HG03159 (cell line): ENCODE results near the gene CABLES1.
"Not testable (repeated sequence)": the region's sequence is repeated elsewhere in the genome, so short reads cannot be mapped to it uniquely, and the experiment has no call there.

Experiments
- ATAC-seq: cut with Tn5 transposase; IDR thresholded peaks from one replicate; pipeline ENCODE4 v1.9.1; 2021; ENCODE audit warnings: mild to moderate bottlenecking, moderate library complexity; ENCODE audit not compliant: unreplicated experiment

CABLES1 gene

DNA sequence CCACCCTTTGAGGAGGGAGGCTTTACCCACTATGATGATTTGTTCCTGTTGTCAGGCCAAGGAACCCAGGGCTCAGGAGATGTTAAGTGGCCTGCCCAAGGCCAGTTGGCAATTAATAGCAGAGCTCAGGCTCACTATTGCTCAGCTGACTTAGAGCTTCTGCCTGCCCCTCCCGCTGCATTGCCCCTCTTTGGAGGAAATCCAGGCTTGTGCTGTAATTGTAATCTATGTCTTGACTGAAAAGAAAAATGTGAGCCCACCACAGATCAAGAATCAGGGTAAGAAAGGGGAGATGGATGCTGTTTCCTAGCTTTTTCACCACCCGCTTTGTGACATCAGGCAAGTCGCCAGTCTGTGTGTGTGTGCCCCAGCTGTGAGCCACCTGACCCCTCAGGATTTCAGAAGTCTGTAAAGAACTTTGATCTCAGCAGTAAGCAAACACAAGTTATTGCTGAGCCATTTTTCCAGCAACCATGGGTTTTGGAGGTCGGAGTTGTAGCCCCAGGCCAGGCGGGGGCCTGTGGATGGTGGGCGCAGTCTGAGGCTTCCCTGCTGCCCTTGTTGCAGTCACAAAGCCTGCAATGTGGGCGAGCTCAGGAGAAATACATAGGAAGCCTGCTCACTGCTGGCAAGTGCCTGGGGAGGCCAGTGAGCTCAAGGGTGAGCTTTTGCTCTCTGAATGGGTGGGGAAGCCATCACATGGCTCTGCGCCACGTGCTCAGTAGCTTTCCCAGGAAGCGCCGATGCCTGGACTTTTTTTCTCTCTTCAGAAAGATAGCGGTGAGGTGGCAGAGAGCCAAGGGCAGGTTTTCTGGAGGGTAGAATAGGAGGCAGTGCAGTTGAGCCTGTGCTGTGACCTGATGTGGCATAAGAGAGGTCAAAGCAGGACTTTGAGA, 6.1 kb downstream of the CABLES1 start:
- ATAC-seq, result no peak

DNA sequence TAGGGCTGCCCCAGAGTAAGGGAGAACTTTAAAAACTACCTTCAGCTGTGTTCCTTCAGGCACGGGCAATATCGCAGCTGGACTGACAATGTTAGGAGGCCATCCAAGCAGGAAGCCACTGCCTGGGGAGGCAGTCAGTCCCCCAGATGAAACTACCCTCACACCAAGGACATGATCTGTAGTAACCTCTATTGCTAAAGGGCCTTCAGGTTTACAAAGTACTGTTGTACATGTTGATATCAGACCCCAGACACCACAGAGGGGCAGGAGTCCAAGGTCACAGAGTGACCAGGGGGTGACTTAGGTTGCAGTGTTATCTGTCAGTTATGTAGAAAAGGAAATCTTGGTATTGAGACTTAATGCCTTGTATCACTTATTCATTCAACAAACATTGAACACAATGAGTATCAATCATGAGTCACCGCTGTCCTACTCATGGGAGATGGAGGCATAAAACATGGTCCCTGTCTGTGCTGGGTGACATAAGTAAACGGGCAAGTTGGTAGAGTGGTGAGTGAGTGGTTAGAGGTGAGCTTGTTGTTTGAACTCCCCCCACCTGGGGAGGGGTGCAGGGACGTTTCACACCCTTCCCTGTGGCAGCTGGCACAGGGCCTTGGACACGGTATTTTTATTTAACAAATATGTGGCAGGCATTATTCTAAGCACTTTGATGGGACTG, 7.1 kb downstream of the CABLES1 start:
- ATAC-seq, result no peak

- ATAC-seq, result no peak
Observed at GRCh38 chr18:23143016-23143814, 7.9 kb downstream of the CABLES1 start.

- ATAC-seq, result no peak
Observed at GRCh38 chr18:23143815-23144261, 8.6 kb downstream of the CABLES1 start.

- no peak for ATAC-seq
Observed at GRCh38 chr18:23144640-23145039, 9.4 kb downstream of the CABLES1 start.

DNA sequence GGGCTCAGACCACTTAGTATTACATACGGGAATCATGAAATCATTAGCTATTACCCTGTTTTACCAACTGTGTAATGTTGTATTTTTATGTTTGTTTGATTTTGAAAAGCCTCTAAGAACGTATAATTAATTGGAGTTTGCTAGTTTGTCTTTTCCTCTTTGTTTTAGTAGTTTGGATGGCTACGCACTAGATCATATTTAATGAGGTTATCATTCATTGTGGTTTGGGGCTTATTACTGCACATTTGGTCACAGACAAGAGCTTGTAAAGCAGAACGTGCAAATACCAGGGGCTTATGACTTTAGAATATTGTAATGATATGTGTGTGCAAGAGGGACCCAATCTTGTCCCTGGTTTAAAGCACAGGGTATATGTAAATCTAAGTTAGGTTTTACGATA, 10.3 kb downstream of the CABLES1 start:
- no peak for ATAC-seq

DNA sequence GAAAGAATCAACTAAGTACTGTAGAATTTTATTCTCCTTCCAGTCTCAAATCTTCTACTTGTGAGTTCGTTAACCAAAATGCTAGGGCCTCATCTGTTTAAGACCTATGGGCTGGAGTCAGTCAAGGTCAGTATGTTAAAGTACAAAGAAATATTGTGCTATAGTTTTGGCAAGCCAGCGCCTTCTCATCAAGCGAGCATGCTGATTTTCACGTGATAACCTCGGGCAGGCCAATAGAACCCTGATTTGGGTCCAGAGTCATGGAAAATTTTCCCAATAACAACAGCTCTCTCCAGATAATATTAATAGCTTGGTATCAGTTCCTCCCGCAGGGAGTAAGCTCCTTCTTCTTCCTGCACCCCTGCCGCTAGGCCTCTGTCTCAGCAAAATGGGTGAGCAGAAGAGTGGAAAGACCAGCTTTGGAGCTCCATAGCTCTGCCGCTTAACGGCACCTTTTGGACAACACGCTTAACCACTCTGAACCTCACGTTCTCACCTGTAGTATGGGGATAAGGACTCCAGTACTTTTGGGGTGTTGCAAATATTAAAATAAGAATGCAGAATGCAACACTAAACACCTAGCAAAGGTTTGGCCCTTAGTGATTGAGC, 11.7 kb downstream of the CABLES1 start:
- ATAC-seq, result no peak

DNA sequence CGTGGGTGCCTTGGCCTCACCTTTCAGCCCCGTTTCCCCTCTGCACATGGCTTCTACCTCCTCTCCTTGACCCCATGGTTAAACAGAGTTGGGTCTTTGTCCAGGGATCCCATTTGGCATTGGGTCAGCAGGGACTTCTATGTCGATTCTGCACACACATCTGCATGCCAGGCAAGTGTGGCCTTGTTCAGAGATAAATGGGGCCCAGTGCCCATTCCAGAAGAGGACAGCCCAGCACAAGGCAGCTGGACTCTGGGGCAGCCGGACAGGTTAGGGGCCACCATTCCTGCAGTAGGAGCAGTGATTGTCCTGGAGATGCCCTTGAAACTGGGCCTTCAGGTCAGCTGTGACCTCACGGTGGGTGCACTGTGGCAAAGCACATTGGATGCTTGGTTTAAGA, 13.1 kb downstream of the CABLES1 start:
- ATAC-seq, result no peak

DNA sequence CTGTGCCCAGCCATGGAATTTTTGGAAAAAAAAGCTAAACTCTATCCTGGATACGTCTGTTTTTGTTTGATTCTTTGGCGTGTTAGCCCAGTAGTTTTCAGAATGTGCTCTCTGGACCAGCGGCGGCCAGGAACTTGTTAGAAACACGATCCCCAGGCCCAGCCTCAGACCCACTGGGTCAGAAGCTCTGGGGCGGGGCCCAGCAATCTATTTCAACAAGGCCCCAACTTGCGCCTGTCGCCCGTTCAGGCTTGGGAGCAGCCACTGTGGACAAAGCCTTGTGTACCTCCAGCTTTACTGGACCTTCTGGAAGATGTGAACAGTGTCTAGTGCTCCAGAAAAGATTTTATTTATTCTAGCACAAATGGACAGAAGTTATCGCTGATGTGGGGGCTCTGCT, 14.3 kb downstream of the CABLES1 start:
- no peak for ATAC-seq

DNA sequence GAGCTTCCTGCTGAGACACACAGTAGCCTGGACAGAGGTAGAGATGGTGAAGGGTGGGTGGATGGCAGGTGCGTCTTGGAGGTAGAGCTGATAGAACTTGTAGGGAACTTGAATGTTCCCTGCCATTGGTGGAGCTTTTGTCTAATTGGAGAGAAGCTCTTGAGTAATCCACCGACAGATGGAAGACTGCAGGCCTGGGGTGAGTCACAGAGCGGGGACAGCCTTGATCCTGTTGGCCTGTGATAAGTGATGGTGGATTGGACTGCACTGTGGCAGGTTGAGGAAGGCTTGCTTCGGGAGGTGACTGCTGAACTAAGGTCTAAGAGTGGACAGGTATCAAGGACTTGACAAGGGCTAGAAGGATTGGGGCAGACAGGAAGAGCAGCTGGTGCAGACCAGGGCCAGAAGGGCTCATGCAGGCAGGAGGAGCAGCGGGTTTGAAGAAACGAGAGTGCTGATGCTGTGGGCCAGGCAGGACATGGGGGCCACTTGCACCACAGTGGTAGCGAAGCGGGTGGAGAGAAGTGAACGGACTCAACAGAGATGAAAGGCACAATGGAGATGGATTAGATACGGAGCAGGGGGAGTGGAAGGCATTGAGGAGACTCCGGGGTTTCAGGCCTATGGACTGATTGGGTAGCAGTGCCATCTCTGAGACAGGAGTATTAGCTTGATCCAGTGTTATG, 16.3 kb downstream of the CABLES1 start:
- no peak for ATAC-seq

DNA sequence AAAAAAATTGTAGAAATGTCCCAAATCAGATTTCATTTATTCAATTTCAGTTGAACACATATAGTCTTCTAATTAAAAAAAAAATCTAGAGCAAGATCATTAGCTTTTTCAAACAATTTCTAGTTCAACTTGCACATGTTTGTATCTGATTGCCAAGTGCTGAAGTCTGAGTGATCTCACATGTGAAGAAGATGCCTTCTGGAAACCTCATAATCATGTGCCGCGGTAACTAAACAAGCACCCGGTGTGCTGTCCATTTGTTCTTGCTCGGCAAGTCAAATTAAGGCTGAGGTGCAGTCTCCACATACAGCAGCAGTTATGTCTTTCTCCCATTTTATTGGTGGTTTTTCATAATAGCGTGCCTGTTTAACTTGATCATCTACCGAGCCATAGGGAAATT, 18.7 kb downstream of the CABLES1 start:
- no peak for ATAC-seq

DNA sequence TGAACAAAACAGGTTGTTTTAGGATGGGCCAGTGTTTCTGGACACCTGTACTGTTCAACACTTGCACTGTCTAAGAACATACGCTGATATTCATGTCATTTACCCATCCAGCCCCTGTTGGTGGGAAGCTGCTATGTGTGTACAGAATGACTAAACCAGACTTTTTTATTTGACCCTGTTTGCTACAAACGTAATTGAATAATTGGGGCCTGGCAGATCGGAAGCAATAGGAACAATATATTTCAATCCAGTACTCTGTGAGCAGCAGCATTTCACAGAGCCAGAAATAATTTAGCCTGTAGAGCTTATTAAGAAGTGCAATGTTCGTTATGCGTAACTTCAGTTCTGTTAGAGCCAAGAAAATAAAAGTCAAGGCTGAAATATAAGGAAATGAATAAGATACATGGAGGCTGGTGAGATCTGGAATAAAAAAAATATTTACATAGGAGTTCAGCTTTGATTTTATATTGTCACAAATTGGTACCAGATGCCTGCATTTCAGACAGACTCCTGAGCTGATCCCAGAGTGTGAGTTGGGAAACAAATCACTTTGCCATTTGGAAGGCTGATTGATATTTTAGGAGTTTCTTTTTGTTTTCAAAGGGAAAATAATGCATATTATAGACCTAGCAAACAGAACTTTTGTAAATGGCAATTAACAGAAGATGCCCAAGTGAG, 19.7 kb downstream of the CABLES1 start:
- no peak for ATAC-seq

DNA sequence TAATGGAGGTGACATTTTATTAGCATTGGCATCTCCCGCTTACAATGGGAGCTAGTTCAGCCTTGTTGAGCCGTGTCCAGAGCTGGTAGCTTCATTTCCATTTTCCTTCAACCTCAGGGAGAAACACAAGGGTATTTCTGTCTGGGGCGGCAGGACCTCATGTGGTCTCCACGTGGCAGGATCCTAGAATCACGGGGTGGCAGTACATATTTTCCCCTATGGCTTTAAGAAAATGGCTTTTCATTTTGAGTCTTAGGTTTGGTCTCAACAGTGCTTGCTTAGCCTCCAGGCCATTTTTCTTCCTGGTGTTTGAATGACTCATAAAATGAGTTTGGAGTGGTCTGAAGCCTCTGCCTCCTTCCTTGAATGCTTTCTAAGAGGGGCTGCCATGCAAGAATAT, 20.3 kb downstream of the CABLES1 start:
- ATAC-seq, result no peak

GRCh38 chr18:23156134-23156533, 20.8 kb downstream of the CABLES1 start:
- ATAC-seq, result no peak

GRCh38 chr18:23158058-23158457, 22.8 kb downstream of the CABLES1 start:
- no peak for ATAC-seq

DNA sequence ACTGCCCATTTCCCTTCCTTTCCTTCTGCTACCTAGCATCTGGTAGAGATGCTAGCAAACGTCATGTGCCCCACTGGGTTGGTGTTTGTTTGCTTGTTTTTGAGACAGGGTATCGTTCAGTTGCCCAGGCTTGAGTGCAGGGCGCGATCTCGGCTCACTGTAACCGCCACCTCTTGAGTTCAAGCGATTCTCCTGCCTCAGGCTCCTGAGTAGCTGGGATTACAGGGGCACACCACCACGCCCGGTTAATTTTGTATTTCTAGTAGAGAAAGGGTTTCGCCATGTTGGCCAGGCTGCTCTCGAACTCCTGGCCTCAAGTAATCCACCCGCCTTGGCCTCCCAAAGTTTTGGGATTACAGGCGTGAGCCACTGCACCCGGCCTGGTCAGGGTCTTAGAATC, 23.6 kb downstream of the CABLES1 start:
- ATAC-seq, result not testable (repeated sequence)

DNA sequence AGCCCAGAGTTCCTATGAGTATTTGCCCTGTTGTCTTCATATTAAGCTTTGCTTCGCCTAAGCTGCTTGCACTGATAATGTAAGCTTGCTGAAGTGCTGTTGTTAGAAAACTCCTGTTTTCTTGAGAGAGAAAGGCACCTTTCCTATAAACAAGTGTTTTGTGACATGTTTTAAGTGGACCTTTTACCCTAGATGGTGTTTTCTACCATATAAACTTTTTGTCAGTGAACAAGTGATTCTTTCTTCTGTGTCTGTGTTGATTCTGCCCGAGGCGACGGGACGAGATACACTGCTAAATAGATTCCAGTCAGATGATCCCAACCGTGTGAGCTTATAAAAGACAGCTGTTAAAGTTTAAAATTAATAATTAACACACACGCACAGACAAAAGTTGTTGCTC, 24.1 kb downstream of the CABLES1 start:
- ATAC-seq, result no peak

GRCh38 chr18:23162473-23162872, 27.2 kb downstream of the CABLES1 start:
- ATAC-seq, result no peak

GRCh38 chr18:23163786-23164533, 28.7 kb downstream of the CABLES1 start:
- no peak for ATAC-seq
